Measurements from ENCODE around the gene RTN4RL1. TPM values are rescaled to one million over a fixed set of nuclear protein-coding genes. Genes with fewer than 3 reads are reported as not detected.

The RTN4RL1 gene
- total RNA-seq, 2 experiments from 2014 or later: 0.17 to 0.21 TPM

- no peak for DNase-seq
- Mint-ChIP-seq H3K4me3 (no peak overlapping the region), H3K27me3 (no peaks in the 10 kb centered on the region), H3K9me3 (no peaks in the 10 kb centered on the region), H3K36me3 (no peaks in the 10 kb centered on the region), H3K27ac (no peak overlapping the region), H3K4me1 (ENCODE audit: low read depth) (no peaks in the 10 kb centered on the region)
- ChIA-PET POLR2A (no interaction called here), CTCF (no interaction called here)
- intact Hi-C loops (cut with micrococcal nuclease): no loop called here
Observed at GRCh38 chr17:1959871-1960544, 65.1 kb downstream of the RTN4RL1 start.

GRCh38 chr17:1958134-1958881, 66.8 kb downstream of the RTN4RL1 start:
- no peaks in the 10 kb centered on the region for H3K27me3 Mint-ChIP-seq
- intact Hi-C loops (cut with micrococcal nuclease): no loop called here
- H3K9me3 Mint-ChIP-seq: no peaks in the 10 kb centered on the region
- CTCF ChIA-PET: no interaction called here
- no peak overlapping the region for H3K4me3 Mint-ChIP-seq
- POLR2A ChIA-PET: no interaction called here
- no peaks in the 10 kb centered on the region for H3K36me3 Mint-ChIP-seq
- H3K4me1 Mint-ChIP-seq (ENCODE audit: low read depth): no peaks in the 10 kb centered on the region
- H3K27ac Mint-ChIP-seq: no peak overlapping the region
- no peak for DNase-seq

DNA sequence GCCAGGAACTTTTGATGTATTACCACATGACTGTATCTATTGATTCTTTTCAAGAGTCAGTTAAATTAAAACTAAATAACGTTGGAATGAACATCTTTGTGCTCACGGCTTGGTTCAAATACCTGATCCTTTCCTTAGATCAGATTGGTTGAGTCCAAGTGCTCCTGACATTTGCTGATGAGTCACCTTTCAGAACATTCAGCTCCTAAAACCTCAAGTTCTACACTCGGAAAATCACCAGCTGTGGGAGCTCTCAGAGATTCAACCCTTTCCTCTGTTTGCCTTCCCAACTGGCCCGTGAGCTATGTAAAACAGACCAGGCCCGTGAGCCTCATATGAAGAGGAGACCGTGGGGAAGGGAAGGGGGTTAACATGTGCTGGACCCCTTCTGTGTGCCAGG, 68.1 kb downstream of the RTN4RL1 start:
- DNase-seq: no peak
- intact Hi-C loops (cut with micrococcal nuclease): no loop called here
- Mint-ChIP-seq H3K4me3 (no peak overlapping the region), H3K27me3 (no peaks in the 10 kb centered on the region), H3K4me1 (ENCODE audit: low read depth) (no peaks in the 10 kb centered on the region), H3K27ac (no peak overlapping the region), H3K9me3 (no peaks in the 10 kb centered on the region), H3K36me3 (no peaks in the 10 kb centered on the region)
- POLR2A ChIA-PET: no interaction called here
- CTCF ChIA-PET: interaction anchor here (1.2 kb wide), 1 partner anchor 236 kb away, joined by 3 read pairs; no protein-coding TSS in a partner anchor

DNA sequence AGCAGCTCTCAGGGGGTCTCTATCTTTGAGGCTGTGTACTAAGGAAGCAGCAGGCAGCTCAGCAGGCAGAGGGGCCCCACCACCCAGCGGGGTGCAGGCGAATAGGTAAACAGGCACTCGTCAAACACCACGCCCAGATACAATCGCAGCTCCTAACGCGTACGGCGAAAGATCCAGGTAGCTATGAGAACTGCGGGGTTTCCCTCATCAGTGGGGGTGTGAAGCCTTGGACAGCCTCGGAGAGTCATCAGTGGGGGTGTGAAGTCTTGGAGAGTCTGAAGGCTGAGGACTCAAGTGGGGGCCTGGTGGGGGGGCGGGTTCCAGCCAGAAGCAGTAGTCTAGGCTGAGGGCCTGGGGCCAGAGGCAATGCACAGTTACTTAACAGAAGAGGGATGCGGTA, 69.0 kb downstream of the RTN4RL1 start:
- H3K9me3 Mint-ChIP-seq: no peaks in the 10 kb centered on the region
- H3K4me3 Mint-ChIP-seq: no peak overlapping the region
- H3K36me3 Mint-ChIP-seq: no peaks in the 10 kb centered on the region
- H3K4me1 Mint-ChIP-seq (ENCODE audit: low read depth): no peaks in the 10 kb centered on the region
- ChIA-PET CTCF (no interaction called here), POLR2A (no interaction called here)
- DNase-seq: no peak
- no peaks in the 10 kb centered on the region for H3K27me3 Mint-ChIP-seq
- intact Hi-C loops (cut with micrococcal nuclease): no loop called here
- H3K27ac Mint-ChIP-seq: no peak overlapping the region

DNA sequence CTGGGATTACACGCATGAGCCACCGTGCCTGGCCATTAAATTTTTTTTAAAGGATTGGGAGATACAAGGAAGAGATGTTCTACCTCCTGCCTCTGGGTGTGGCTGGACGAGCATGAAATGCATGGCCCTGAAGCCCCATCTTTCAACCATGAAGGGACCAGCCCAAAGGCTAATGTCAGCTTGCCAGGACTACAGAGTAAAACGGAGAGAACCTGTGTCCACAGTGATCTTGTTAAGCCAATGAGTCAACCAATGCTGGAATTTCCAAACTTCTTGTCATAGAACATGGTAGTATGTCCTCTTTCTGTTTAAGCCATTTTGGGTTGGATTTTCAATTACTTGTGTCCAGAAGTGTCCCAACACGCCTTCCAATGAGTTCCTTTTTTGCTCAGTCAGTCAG, 71.3 kb downstream of the RTN4RL1 start:
- Mint-ChIP-seq H3K9me3 (no peaks in the 10 kb centered on the region), H3K4me1 (ENCODE audit: low read depth) (no peaks in the 10 kb centered on the region), H3K36me3 (no peaks in the 10 kb centered on the region), H3K27me3 (no peaks in the 10 kb centered on the region), H3K27ac (no peak overlapping the region), H3K4me3 (no peak overlapping the region)
- DNase-seq: no peak
- CTCF ChIA-PET: no interaction called here
- intact Hi-C loops (cut with micrococcal nuclease): no loop called here
- POLR2A ChIA-PET: no interaction called here

DNA sequence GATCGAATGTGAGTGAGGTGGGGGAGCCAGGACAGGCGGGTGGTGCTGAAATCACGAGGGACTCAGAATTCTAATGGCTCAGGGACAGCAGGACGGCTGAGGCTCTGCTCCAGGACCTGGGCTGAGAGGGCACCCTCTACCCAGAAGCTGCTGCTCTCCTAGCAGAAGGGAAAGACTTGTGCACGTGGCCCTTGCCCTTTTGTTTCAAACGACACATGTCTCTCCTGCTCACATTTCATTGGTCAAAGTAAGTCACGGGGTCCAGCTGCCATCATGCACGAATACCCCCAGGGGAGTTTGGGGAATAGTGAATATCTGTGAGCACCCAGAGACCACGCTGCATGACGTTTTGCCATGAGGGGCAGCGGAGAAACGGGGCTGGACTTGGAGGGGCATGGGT, 73.2 kb downstream of the RTN4RL1 start:
- H3K27me3 Mint-ChIP-seq: no peaks in the 10 kb centered on the region
- POLR2A ChIA-PET: no interaction called here

GRCh38 chr17:1949754-1950153, 75.4 kb downstream of the RTN4RL1 start:
- Mint-ChIP-seq H3K9me3 (no peaks in the 10 kb centered on the region), H3K27ac (no peak overlapping the region), H3K36me3 (no peaks in the 10 kb centered on the region), H3K27me3 (no peaks in the 10 kb centered on the region), H3K4me3 (no peak overlapping the region), H3K4me1 (ENCODE audit: low read depth) (no peaks in the 10 kb centered on the region)
- ChIA-PET CTCF (no interaction called here), POLR2A (no interaction called here)
- DNase-seq: no peak
- intact Hi-C loops (cut with micrococcal nuclease): no loop called here

More for the DNA sequence above, 73.2 kb downstream of the RTN4RL1 start:
- H3K4me1 Mint-ChIP-seq (ENCODE audit: low read depth): no peaks in the 10 kb centered on the region
- H3K27ac Mint-ChIP-seq: no peak overlapping the region
- DNase-seq: no peak
- H3K9me3 Mint-ChIP-seq: no peaks in the 10 kb centered on the region
- no peaks in the 10 kb centered on the region for H3K36me3 Mint-ChIP-seq
- H3K4me3 Mint-ChIP-seq: no peak overlapping the region
- intact Hi-C loops (cut with micrococcal nuclease): no loop called here
- CTCF ChIA-PET: no interaction called here

- Mint-ChIP-seq H3K27ac (no peak overlapping the region), H3K9me3 (no peaks in the 10 kb centered on the region), H3K4me1 (ENCODE audit: low read depth) (no peaks in the 10 kb centered on the region), H3K27me3 (no peaks in the 10 kb centered on the region), H3K4me3 (no peak overlapping the region), H3K36me3 (no peaks in the 10 kb centered on the region)
- ChIA-PET POLR2A (no interaction called here), CTCF (no interaction called here)
- DNase-seq: no peak
- intact Hi-C loops (cut with micrococcal nuclease): no loop called here
Observed at GRCh38 chr17:1948517-1948825, 76.7 kb downstream of the RTN4RL1 start.

- intact Hi-C loops (cut with micrococcal nuclease): no loop called here
- CTCF ChIA-PET: no interaction called here
- no peaks in the 10 kb centered on the region for H3K36me3 Mint-ChIP-seq
- no peaks in the 10 kb centered on the region for H3K9me3 Mint-ChIP-seq
- no peaks in the 10 kb centered on the region for H3K27me3 Mint-ChIP-seq
- no peak overlapping the region for H3K4me3 Mint-ChIP-seq
- no peak for DNase-seq
- H3K27ac Mint-ChIP-seq: no peak overlapping the region
- POLR2A ChIA-PET: no interaction called here
- no peaks in the 10 kb centered on the region for H3K4me1 Mint-ChIP-seq (ENCODE audit: low read depth)
Observed at GRCh38 chr17:1947743-1948516, 77.2 kb downstream of the RTN4RL1 start.

DNA sequence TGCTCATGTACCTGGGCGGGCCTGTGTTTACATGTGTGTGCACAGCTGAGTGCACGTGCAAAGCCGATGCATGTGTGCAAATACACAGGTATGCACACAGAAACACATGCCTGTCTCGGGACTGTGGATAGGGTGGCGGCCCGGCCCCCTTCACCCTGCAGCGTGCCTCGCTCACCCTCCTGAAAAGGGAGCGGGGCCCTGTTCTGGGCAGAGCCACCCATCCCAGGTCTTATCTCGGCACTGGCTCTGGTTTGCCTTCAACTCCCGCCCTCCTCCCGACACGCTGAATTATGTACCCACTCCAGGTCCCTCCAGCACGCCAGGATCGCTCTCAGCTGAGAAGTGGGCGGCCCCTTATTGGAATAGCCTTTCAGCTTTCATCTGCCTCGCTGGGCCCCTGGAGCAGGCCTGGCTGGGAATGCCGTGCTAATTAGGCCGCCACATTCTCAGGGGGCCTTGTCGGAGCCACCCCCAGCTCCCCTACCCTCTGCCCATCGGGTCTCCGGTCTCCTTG, 77.8 kb downstream of the RTN4RL1 start:
- H3K4me1 Mint-ChIP-seq (ENCODE audit: low read depth): no peaks in the 10 kb centered on the region
- no peaks in the 10 kb centered on the region for H3K9me3 Mint-ChIP-seq
- CTCF ChIA-PET: no interaction called here
- H3K27me3 Mint-ChIP-seq: no peaks in the 10 kb centered on the region
- intact Hi-C loops (cut with micrococcal nuclease): no loop called here
- POLR2A ChIA-PET: no interaction called here
- H3K27ac Mint-ChIP-seq: no peak overlapping the region
- H3K36me3 Mint-ChIP-seq: no peaks in the 10 kb centered on the region
- DNase-seq: no peak
- H3K4me3 Mint-ChIP-seq: no peak overlapping the region

GRCh38 chr17:1946021-1946932, 78.9 kb downstream of the RTN4RL1 start:
- H3K4me3 Mint-ChIP-seq: no peak overlapping the region
- no peak overlapping the region for H3K27ac Mint-ChIP-seq
- no peak for DNase-seq
- no peaks in the 10 kb centered on the region for H3K27me3 Mint-ChIP-seq
- POLR2A ChIA-PET: no interaction called here
- H3K36me3 Mint-ChIP-seq: no peaks in the 10 kb centered on the region
- intact Hi-C loops (cut with micrococcal nuclease): no loop called here
- CTCF ChIA-PET: no interaction called here
- no peaks in the 10 kb centered on the region for H3K9me3 Mint-ChIP-seq
- no peaks in the 10 kb centered on the region for H3K4me1 Mint-ChIP-seq (ENCODE audit: low read depth)

- ChIA-PET POLR2A (no interaction called here), CTCF (no interaction called here)
- Mint-ChIP-seq H3K4me3 (no peak overlapping the region), H3K27me3 (no peaks in the 10 kb centered on the region), H3K4me1 (ENCODE audit: low read depth) (no peaks in the 10 kb centered on the region), H3K27ac (no peak overlapping the region), H3K9me3 (no peaks in the 10 kb centered on the region), H3K36me3 (no peaks in the 10 kb centered on the region)
- DNase-seq: no peak
- intact Hi-C loops (cut with micrococcal nuclease): no loop called here
Observed at GRCh38 chr17:1945621-1946020, 79.5 kb downstream of the RTN4RL1 start.

Measured in activated CD4-positive, alpha-beta memory T cell treated with anti-CD3 and anti-CD28 coated beads for 36 hours (primary cell).